Measurements from ENCODE around the gene INTS11.
"Not testable (repeated sequence)": the region's sequence is repeated elsewhere in the genome, so short reads cannot be mapped to it uniquely, and the experiment has no call there.

Gene INTS11

GRCh38 chr1:1324524-1325287 lies at the start of gene INTS11, which contains the start of gene CPTP:
Gene INTS11, minus strand, starts transcription at chr1:1324660. Its CDS starts 52 bp downstream, at chr1:1324608.
Gene CPTP, plus strand, starts transcription at chr1:1324802. Its CDS starts 2,109 bp downstream, at chr1:1326911.
- DNase-seq: peak; percentile 96

- DNase-seq: no peak
Measured at GRCh38 chr1:1373815-1374588, 49.5 kb upstream of the INTS11 start.

- no peak for DNase-seq
Measured at GRCh38 chr1:1373051-1373814, 48.8 kb upstream of the INTS11 start.

GRCh38 chr1:1371746-1372711 lies 47.6 kb upstream of the INTS11 start:
- peak; percentile 86 for DNase-seq

- peak; percentile 35 for DNase-seq
Measured at GRCh38 chr1:1371364-1371745, 46.9 kb upstream of the INTS11 start.

GRCh38 chr1:1370771-1371300 lies 46.4 kb upstream of the INTS11 start:
- DNase-seq: no peak

- not testable (repeated sequence) for DNase-seq
Measured at GRCh38 chr1:1370094-1370493, 45.6 kb upstream of the INTS11 start.

- DNase-seq: no peak
Measured at GRCh38 chr1:1367315-1367714, 42.9 kb upstream of the INTS11 start.

GRCh38 chr1:1366699-1367066 lies 42.2 kb upstream of the INTS11 start:
- DNase-seq: no peak

GRCh38 chr1:1365875-1366698 lies 41.6 kb upstream of the INTS11 start:
- DNase-seq: no peak

GRCh38 chr1:1364266-1364665 lies 39.8 kb upstream of the INTS11 start:
- no peak for DNase-seq

GRCh38 chr1:1361982-1362423 lies 37.5 kb upstream of the INTS11 start:
- no peak for DNase-seq

GRCh38 chr1:1361233-1361981 lies 36.9 kb upstream of the INTS11 start:
- peak; percentile 25 for DNase-seq

GRCh38 chr1:1360506-1361169 lies 36.2 kb upstream of the INTS11 start:
- peak; percentile 24 for DNase-seq

GRCh38 chr1:1359664-1360468 lies 35.4 kb upstream of the INTS11 start:
- no peak for DNase-seq

GRCh38 chr1:1359308-1359663 lies 34.8 kb upstream of the INTS11 start:
- no peak for DNase-seq

- no peak for DNase-seq
Measured at GRCh38 chr1:1358433-1359271, 34.2 kb upstream of the INTS11 start, which contains the start of gene MXRA8. Gene MXRA8, minus strand, starts transcription at chr1:1358555. Its CDS starts 51 bp downstream, at chr1:1358504.

All from activated CD4-positive, CD25-positive, alpha-beta regulatory T cell treated with anti-CD3 and anti-CD28 coated beads, Interleukin-2, amount 50 U/mL, for 72 hours (primary cell).